T-helper 2 cell treated with Interferon-gamma antibody and Interleukin-4, amounts not matched to agents 100 ng/mL and 5 ng/mL, for 36 hours (primary cell): ENCODE measurements around the gene CLEC16A. TPM values are rescaled to one million over a fixed set of nuclear protein-coding genes. Genes with fewer than 3 reads are reported as not detected.

Experiments used
- intact Hi-C: fragments of 100-400 bp; cut with micrococcal nuclease; formaldehyde crosslinking; loops from one replicate; pipeline ENCODE4 v1.15.1; 2023
- total RNA-seq: library from RNA; stranded (reverse); gene quantifications from 2 replicates; pipeline ENCODE4 v1.2.3, GENCODE V29; 2022

Gene CLEC16A
- total RNA-seq, 1 donor from 2014 or later = 31.0 TPM

- intact Hi-C loops = loop anchor here (2.0 to 10.0 kb wide), 3 partner anchors 82 to 301 kb away; no protein-coding TSS in a partner anchor
These were observed 109.6 kb downstream of the CLEC16A start for GRCh38 chr16:11053916-11054460.

GRCh38 chr16:11056090-11056992 lies 112.0 kb downstream of the CLEC16A start:
- intact Hi-C loops = loop anchor here (10.0 kb wide), 1 partner anchor 298 kb away; no protein-coding TSS in a partner anchor

GRCh38 chr16:11056993-11057649 lies 112.8 kb downstream of the CLEC16A start:
- intact Hi-C loops = loop anchor here (10.0 kb wide), 1 partner anchor 298 kb away; no protein-coding TSS in a partner anchor

GRCh38 chr16:11057711-11058345 lies 113.5 kb downstream of the CLEC16A start:
- intact Hi-C loops = loop anchor here (10.0 kb wide), 1 partner anchor 297 kb away; no protein-coding TSS in a partner anchor

- intact Hi-C loops = loop anchor here (10.0 kb wide), 1 partner anchor 296 kb away; no protein-coding TSS in a partner anchor
These were observed 114.5 kb downstream of the CLEC16A start for GRCh38 chr16:11058832-11059231.

- intact Hi-C loops = loop anchor here (10.0 kb wide), 1 partner anchor 295 kb away; no protein-coding TSS in a partner anchor
These were observed 115.2 kb downstream of the CLEC16A start for GRCh38 chr16:11059588-11059987.

GRCh38 chr16:11060364-11060763 lies 116.0 kb downstream of the CLEC16A start:
- intact Hi-C loops = no loop called here

GRCh38 chr16:11060842-11061241 lies 116.5 kb downstream of the CLEC16A start:
- intact Hi-C loops = no loop called here

GRCh38 chr16:11061629-11062270 lies 117.4 kb downstream of the CLEC16A start:
- intact Hi-C loops = no loop called here

GRCh38 chr16:11063448-11064201 lies 119.3 kb downstream of the CLEC16A start:
- intact Hi-C loops = no loop called here

- intact Hi-C loops = no loop called here
These were observed 119.8 kb downstream of the CLEC16A start for GRCh38 chr16:11064202-11064540.

- intact Hi-C loops = no loop called here
These were observed 120.5 kb downstream of the CLEC16A start for GRCh38 chr16:11064851-11065250.

- intact Hi-C loops = no loop called here
These were observed 122.0 kb downstream of the CLEC16A start for GRCh38 chr16:11066261-11066870.

GRCh38 chr16:11067266-11067665 lies 122.9 kb downstream of the CLEC16A start:
- intact Hi-C loops = no loop called here

- intact Hi-C loops = no loop called here
These were observed 123.4 kb downstream of the CLEC16A start for GRCh38 chr16:11067697-11068141.

GRCh38 chr16:11071829-11072228 lies 127.5 kb downstream of the CLEC16A start:
- intact Hi-C loops = no loop called here

- intact Hi-C loops = no loop called here
These were observed 128.2 kb downstream of the CLEC16A start for GRCh38 chr16:11072420-11073153.

- intact Hi-C loops = no loop called here
These were observed 129.1 kb downstream of the CLEC16A start for GRCh38 chr16:11073407-11073999.

GRCh38 chr16:11074131-11074530 lies 129.8 kb downstream of the CLEC16A start:
- intact Hi-C loops = no loop called here
